ENCODE measurements around the gene BLOC1S6.

- TF ChIP-seq CTCF (IDR thresholded peaks at IDR 0.05) (no peak), EZH2 (IDR thresholded peaks at IDR 0.05) (no peak)
Measured at GRCh38 chr15:45641374-45641781, 54.2 kb downstream of the BLOC1S6 start.

All from neural progenitor cell (in vitro differentiated cells).